IMR-90 (cell line): Measurements from ENCODE around the gene PSEN2. TPM values are rescaled to one million over a fixed set of nuclear protein-coding genes. Genes with fewer than 3 reads are reported as not detected.
A peak's percentile ranks its signal among the peaks of the same experiment; 100 is the strongest.

ENCODE experiments used
- ATAC-seq: fragments of 200-7000 bp; cut with Tn5 transposase; 2 replicates; pipeline ENCODE4 v1.9.1; 2020; ENCODE audit warnings: low read depth, mild to moderate bottlenecking, moderate library complexity
- BruUV-seq: library from RNA; stranded (reverse); fragments of 400-500 nt; replicated peaks from 2 replicates; lab custom pipeline; 2021; lab: Mats Ljungman, UMichigan
- CTCF ChIA-PET: fragments of 300-600 bp; formaldehyde crosslinking; extraction: SDS; loops from one replicate; lab custom pipeline; 2021; ENCODE audit warnings: antibody characterized with exemption; lab: Yijun Ruan, JAX
- POLR2A ChIA-PET: fragments of 300-600 bp; sonication (Branson Sonifier 250); formaldehyde crosslinking; loops from one replicate; lab custom pipeline; 2022; ENCODE audit warnings: antibody characterized with exemption; ENCODE audit not compliant: unreplicated experiment; lab: Charles Lee
- DNase-seq: peaks from one replicate; pipeline ENCODE4 v3.0.0; 2013
- H2AFZ ChIP-seq: replicated peaks from 2 replicates; pipeline ENCODE3; 2013; ENCODE audit warnings: low read length, mild to moderate bottlenecking; ENCODE audit not compliant: poor library complexity
- H2AK5ac ChIP-seq: 2 replicates; pipeline ENCODE4 v1.6.1; 2013; ENCODE audit warnings: low read depth, low read length, inconsistent platforms
- H2AK9ac ChIP-seq: replicated peaks from 2 replicates; pipeline ENCODE3; 2013; ENCODE audit warnings: mild to moderate bottlenecking, low read depth, low read length, moderate library complexity; ENCODE audit not compliant: poor library complexity
- H2BK120ac ChIP-seq: 2 replicates; pipeline ENCODE4 v1.6.1; 2013; ENCODE audit warnings: low read depth, low read length, inconsistent platforms
- H2BK15ac ChIP-seq: 3 replicates; pipeline ENCODE4 v1.6.1; 2013; ENCODE audit warnings: low read depth, low read length, inconsistent platforms
- H2BK20ac ChIP-seq: 2 replicates; pipeline ENCODE4 v1.6.1; 2013; ENCODE audit warnings: low read depth, mild to moderate bottlenecking, inconsistent platforms, low read length, moderate library complexity
- H2BK5ac ChIP-seq: 2 replicates; pipeline ENCODE4 v1.6.1; 2013; ENCODE audit warnings: mild to moderate bottlenecking, low read depth, low read length, inconsistent platforms; ENCODE audit not compliant: poor library complexity, severe bottlenecking
- H3K14ac ChIP-seq: replicated peaks from 2 replicates; pipeline ENCODE4 v1.6.1; 2013; ENCODE audit warnings: low read depth, low read length, inconsistent platforms
- H3K18ac ChIP-seq: 2 replicates; pipeline ENCODE4 v1.6.1; 2013; ENCODE audit warnings: low read depth, low read length, control low read depth
- H3K23ac ChIP-seq: 2 replicates; pipeline ENCODE4 v1.6.1; 2013; ENCODE audit warnings: low read depth, low read length, inconsistent platforms
- H3K27ac ChIP-seq: 2 replicates; pipeline ENCODE4 v1.5.1; 2013; ENCODE audit warnings: mild to moderate bottlenecking, control low read depth, low read length; ENCODE audit not compliant: insufficient read depth
- H3K27me3 ChIP-seq: 2 replicates; pipeline ENCODE4 v1.6.1; 2013; ENCODE audit warnings: low read length; ENCODE audit not compliant: control insufficient read depth, insufficient read depth
- H3K36me3 ChIP-seq: 2 replicates; pipeline ENCODE4 v1.6.1; 2013; ENCODE audit warnings: low read length, mixed read lengths; ENCODE audit not compliant: control insufficient read depth, insufficient read depth
- H3K4ac ChIP-seq: 2 replicates; pipeline ENCODE4 v1.6.1; 2013; ENCODE audit warnings: low read depth, low read length, inconsistent platforms
- H3K4me1 ChIP-seq: 2 replicates; pipeline ENCODE4 v1.6.1; 2013; ENCODE audit warnings: low read length, mixed read lengths; ENCODE audit not compliant: control insufficient read depth, insufficient read depth
- H3K4me2 ChIP-seq: 2 replicates; pipeline ENCODE4 v1.6.1; 2013; ENCODE audit warnings: low read depth, mild to moderate bottlenecking, control low read depth, low read length, moderate library complexity
- H3K4me3 ChIP-seq: 2 replicates; pipeline ENCODE4 v1.5.1; 2013; ENCODE audit warnings: low read depth, mild to moderate bottlenecking, control low read depth, low read length, moderate library complexity; ENCODE audit not compliant: insufficient read depth
- H3K56ac ChIP-seq: 2 replicates; pipeline ENCODE4 v1.6.1; 2013; ENCODE audit warnings: low read length, inconsistent platforms; ENCODE audit not compliant: insufficient read depth; ENCODE audit errors: extremely low read depth
- H3K79me1 ChIP-seq, 2 experiments: 2 replicates each; pipeline ENCODE4 v1.6.1; 2013; ENCODE audit warnings: low read length in 2 of 2, inconsistent platforms in 1 of 2, low read depth in 1 of 2
- H3K9ac ChIP-seq: 2 replicates; pipeline ENCODE4 v1.6.1; 2013; ENCODE audit warnings: low read depth, low read length, control low read depth
- H3K9me1 ChIP-seq: 2 replicates; pipeline ENCODE4 v1.6.1; 2013; ENCODE audit warnings: low read length, inconsistent platforms; ENCODE audit not compliant: insufficient read depth
- H3K9me3 ChIP-seq: 2 replicates; pipeline ENCODE4 v1.6.1; 2013; ENCODE audit warnings: low read length; ENCODE audit not compliant: control insufficient read depth, insufficient read depth
- H4K20me1 ChIP-seq: 2 replicates; pipeline ENCODE4 v1.6.1; 2013; ENCODE audit warnings: low read length, inconsistent platforms; ENCODE audit not compliant: insufficient read depth
- H4K5ac ChIP-seq: 2 replicates; pipeline ENCODE4 v1.6.1; 2013; ENCODE audit warnings: mild to moderate bottlenecking, low read depth, low read length, control low read depth
- H4K8ac ChIP-seq, 2 experiments: 2 replicates each; pipeline ENCODE4 v1.6.1; 2013; ENCODE audit warnings: low read depth in 2 of 2, low read length in 2 of 2, control low read depth in 1 of 2, inconsistent platforms in 1 of 2
- H4K91ac ChIP-seq: 2 replicates; pipeline ENCODE4 v1.6.1; 2013; ENCODE audit warnings: low read depth, low read length, inconsistent platforms; ENCODE audit not compliant: insufficient read depth
- ELK1 ChIP-seq: fragments of 150-350 bp; IDR thresholded peaks from 2 replicates; pipeline ENCODE4 v1.6.1; 2016; ENCODE audit warnings: low read depth, mild to moderate bottlenecking, low read length, moderate library complexity, borderline replicate concordance
- FOS ChIP-seq: fragments of 150-350 bp; IDR thresholded peaks from 2 replicates; pipeline ENCODE4 v1.6.1; 2016; ENCODE audit warnings: low read depth, low read length
- NFE2L2 ChIP-seq: fragments of 150-350 bp; IDR thresholded peaks from 2 replicates; pipeline ENCODE4 v1.6.1; 2016; ENCODE audit warnings: low read depth, mild to moderate bottlenecking, low read length
- POLR2A ChIP-seq: IDR thresholded peaks from 2 replicates; pipeline ENCODE4 v1.6.1; 2012; ENCODE audit warnings: mild to moderate bottlenecking, low read depth, low read length
- RFX5 ChIP-seq: IDR thresholded peaks from 2 replicates; pipeline ENCODE4 v1.8.0; 2012; ENCODE audit warnings: low read depth, mild to moderate bottlenecking, low read length, moderate library complexity
- WGBS, 2 experiments: methylation state at CpG; one replicate each; pipeline versions ENCODE4 v1.1.5 to v1.1.7; 2013; ENCODE audit warnings: missing lambda C conversion rate in 2 of 2; ENCODE audit not compliant: insufficient read length in 1 of 2; ENCODE audit errors: extremely low coverage in 2 of 2; 5-methylcytosine and 5-hydroxymethylcytosine counted together
- dilution Hi-C: fragments of 300-500 bp; cut with HindIII; formaldehyde crosslinking; loops from one replicate; pipeline ENCODE4 v1.14.3; 2018; ENCODE audit warnings: low sequenced_read_pairs; ENCODE audit not compliant: unreplicated experiment
- in situ Hi-C: fragments of 300-500 bp; cut with MboI; formaldehyde crosslinking; loops from 3 replicates; pipeline ENCODE4 v1.14.3; 2019; ENCODE audit warnings: low sequenced_read_pairs, inconsistent platforms, mixed read lengths
- intact Hi-C: fragments of 100-400 bp; cut with micrococcal nuclease; formaldehyde crosslinking; loops from 2 replicates; pipeline ENCODE4 v1.10.0; 2022
- polyA plus RNA-seq, 3 experiments: library from polyadenylated mRNA; depleted of rRNA; stranded (reverse); fragments of >200 nt; gene quantifications; 2 replicates each; pipeline ENCODE4 v1.2.3, GENCODE V29; 2012; ENCODE audit warnings: low replicate concordance in 1 of 3
- total RNA-seq: library from RNA; depleted of rRNA; stranded (reverse); fragments of >200 nt; gene quantifications from 2 replicates; pipeline ENCODE4 v1.2.3, GENCODE V29; 2012

Gene PSEN2
- total and polyA plus RNA-seq, 2 of the 4 experiments (the other 2 are of a cell fraction): 15.0 to 24.4 TPM

GRCh38 chr1:226903819-226904716, 33.7 kb downstream of the PSEN2 start:
- Histone ChIP-seq H4K91ac (no peak overlapping the region), H3K14ac (peak overlapping the region; percentile 38), H3K23ac (no peak overlapping the region), H2BK120ac (no peak overlapping the region), H3K18ac (no peak overlapping the region), H2AK5ac (no peak overlapping the region), H2BK15ac (no peak overlapping the region), H3K4me1 (peaks cover 4% of the 10 kb centered on the region; the same call in 1 of the 2 replicates), H3K4me3 (no peak overlapping the region), H4K5ac (no peak overlapping the region), H3K9me1 (peaks cover 12% of the 10 kb centered on the region; the same call in 1 of the 2 replicates), H3K27me3 (no peaks in the 10 kb centered on the region), H3K4me2 (no peak overlapping the region), H3K36me3 (peaks cover 2% of the 10 kb centered on the region; the same call in 1 of the 2 replicates), H2BK20ac (no peak overlapping the region), H2AK9ac (peak overlapping the region; percentile 85), H4K20me1 (no peaks in the 10 kb centered on the region), H3K79me1 (no peaks in the 10 kb centered on the region), H2BK5ac (no peak overlapping the region), H2AFZ (peak overlapping the region; percentile 69), H3K56ac (no peak overlapping the region), H3K9ac (no peak overlapping the region), H3K9me3 (no peaks in the 10 kb centered on the region), H3K27ac (no peak overlapping the region), H4K8ac (peak overlapping the region in 1 of 2 experiments; percentile 35; a peak in 1 of 4 replicates), H3K4ac (peak overlapping the region; percentile 41)
- dilution Hi-C loops: no loop called here
- 45% methylated on average over 11 of the region's 12 CpGs; no CpG with 5 or more reads in 1 of the 2 experiments for WGBS, 2 experiments
- POLR2A ChIA-PET: no interaction called here
- TF ChIP-seq NFE2L2 (no peak), POLR2A (no peak), ELK1 (no peak), FOS (no peak), RFX5 (no peak)
- intact Hi-C loops: loop anchor here (10.0 kb wide), 1 partner anchor 61 kb away; no protein-coding TSS in a partner anchor
- DNase-seq (peak; percentile 73), ATAC-seq (peak; percentile 88)
- no TSS peak for BruUV-seq
- in situ Hi-C loops: no loop called here
- CTCF ChIA-PET: interaction anchor here (0.7 kb wide), 1 partner anchor 8 kb away, joined by 4 read pairs; no protein-coding TSS in a partner anchor
